HG03558 (cell line): Measurements from ENCODE around the gene HERC4.
"Not testable (repeated sequence)": the region's sequence is repeated elsewhere in the genome, so short reads cannot be mapped to it uniquely, and the experiment has no call there.

Source experiments
- ATAC-seq: cut with Tn5 transposase; IDR thresholded peaks from one replicate; pipeline ENCODE4 v1.9.1; 2021; ENCODE audit warnings: moderate number of reproducible peaks; ENCODE audit not compliant: unreplicated experiment; ENCODE audit errors: extremely low read depth

The HERC4 gene

DNA sequence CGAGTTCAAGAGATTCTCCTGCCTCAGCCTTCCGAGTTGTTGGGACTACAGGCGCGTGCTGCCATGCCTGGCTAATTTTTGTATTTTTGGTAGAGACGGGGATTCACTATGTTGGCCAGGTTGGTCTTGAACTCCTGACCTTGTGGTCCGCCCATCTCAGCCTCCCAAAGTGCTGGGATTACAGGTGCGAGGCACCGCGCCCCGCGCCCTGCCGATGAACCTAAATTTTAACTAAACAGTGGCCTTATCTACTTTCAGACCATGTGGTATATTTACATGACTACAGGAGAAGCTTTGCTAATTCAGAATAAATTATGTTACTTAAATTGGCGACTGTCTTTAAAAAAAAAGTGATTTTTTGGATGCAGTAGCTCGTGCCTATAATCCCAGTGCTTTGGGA is 181.4 kb downstream of the HERC4 start:
- no peak for ATAC-seq

DNA sequence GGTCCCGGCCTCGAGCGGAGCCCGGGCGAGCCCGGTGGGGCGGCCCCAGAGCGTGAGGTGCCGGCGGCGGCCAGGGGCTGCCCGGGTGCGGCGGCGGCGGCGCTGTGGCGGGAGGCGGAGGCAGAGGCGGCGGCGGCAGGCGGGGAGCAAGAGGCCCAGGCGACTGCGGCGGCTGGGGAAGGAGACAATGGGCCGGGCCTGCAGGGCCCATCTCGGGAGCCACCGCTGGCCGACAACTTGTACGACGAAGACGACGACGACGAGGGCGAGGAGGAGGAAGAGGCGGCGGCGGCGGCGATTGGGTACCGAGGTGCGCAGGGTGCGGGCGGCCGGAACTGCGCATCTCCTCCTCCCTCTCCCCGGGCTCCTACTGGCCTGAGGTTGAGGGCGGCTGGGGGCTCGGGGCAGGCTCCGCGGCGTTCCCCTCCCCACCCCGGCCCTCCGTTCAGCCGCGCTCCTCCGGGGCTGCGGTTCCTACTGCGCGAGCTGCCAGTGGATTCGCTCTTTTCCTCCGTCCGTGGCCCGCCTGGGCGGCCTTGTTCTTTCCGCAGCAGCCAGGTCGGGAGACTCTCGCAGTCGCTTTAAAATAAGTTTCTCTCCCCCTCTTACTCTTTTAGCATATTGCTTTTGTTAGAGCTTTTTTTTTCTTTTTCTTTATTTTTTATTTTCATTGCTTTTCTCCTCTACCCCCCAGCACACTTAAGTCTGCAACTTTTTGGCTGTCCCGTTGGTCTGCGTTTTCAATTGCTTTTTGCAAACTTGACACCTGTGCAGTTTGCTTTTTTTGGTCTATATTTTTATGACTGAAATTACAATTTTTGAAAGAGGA is 190.0 kb downstream of the HERC4 start:
- ATAC-seq: peak; percentile 20

DNA sequence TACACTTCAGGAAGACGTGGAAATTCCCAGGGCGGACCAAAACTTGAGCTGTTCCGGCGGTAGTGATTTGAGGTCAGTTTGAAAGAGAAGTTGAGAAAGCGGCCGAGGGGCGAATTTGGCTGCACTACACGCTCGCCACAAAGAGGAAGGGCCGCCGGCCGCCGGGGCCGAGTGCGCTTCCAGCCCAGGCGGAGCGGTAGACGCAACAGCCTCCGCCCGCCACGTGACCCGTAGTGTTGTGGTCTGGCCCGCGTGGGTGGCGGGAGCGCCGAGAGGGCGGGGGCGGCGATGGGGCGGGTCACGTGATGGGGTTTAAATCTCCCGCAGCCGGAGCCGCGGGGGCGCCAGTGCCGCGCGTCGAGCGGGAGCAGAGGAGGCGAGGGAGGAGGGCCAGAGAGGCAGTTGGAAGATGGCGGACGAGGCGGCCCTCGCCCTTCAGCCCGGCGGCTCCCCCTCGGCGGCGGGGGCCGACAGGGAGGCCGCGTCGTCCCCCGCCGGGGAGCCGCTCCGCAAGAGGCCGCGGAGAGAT is 190.7 kb downstream of the HERC4 start, which contains the start of gene SIRT1:
SIRT1 (plus strand) TSS at position 344 of the 529 bp plus-strand sequence; CDS start at position 410, 66 bp downstream.
- peak; percentile 79 for ATAC-seq

DNA sequence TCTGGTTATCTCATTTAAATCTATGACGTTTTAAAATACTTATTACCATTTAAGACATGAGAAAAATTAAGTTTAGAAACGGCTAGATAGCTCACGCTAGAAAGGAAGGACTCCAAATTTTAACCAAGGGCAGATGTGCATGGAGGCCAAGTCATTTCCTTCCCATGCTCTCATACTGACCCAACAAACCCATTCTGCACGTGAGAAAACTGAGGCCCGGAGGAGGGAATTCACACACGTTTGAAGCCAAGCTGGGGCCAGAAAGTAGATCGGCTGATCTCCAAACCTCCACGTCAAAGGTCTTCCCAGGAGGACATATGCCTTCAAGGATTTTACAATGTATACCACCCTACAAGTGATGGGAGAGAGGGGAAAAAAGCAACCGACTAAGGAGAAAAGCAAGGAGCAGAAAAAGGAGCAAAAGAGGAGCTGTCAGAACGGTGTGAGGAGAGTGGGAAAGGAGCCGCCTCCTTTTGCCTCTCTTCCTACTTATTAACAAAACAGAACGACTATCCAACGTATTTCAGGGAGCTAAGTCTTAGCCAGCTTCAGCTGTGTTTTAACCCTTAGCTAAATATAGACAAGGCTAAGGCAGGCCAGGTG is 191.3 kb downstream of the HERC4 start:
- ATAC-seq: no peak

DNA sequence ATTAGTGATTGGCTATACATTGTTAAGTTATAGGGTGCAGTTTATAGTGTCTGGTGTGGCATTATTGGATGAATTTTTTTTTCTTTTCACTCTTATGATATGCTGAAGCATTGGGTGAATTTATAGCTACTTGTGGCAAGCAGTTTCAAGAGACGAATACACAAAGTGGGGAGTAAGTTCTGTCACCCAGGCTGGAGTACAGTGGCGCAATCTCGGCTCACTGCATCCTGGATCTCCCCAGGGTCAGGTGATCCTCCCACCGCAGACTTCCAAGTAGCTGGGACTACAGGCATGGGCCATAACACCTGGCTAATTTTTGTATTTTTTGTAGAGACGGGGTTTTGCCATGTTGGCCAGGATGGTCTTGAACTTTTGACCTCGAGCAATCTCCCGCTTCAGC is 196.9 kb downstream of the HERC4 start:
- ATAC-seq: no peak

DNA sequence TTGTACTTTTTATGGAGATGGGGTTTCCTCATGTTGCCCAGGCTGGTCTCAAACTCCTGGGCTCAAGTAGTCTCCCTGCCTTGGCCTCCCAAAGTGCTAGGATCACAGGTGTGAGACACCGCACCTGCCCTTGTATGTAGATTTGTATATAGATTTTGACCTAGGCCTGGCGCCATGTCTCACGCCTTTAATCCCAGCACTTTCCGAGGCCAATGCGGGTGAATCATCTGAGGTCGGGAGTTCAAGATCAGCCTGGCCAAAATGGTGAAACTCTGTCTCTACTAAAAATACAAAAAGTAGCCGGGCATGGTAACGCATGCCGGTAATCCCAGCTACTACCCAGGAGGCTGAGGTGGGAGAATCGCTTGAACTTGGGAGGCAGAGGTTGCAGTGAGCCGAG is 197.7 kb downstream of the HERC4 start:
- ATAC-seq: not testable (repeated sequence)

DNA sequence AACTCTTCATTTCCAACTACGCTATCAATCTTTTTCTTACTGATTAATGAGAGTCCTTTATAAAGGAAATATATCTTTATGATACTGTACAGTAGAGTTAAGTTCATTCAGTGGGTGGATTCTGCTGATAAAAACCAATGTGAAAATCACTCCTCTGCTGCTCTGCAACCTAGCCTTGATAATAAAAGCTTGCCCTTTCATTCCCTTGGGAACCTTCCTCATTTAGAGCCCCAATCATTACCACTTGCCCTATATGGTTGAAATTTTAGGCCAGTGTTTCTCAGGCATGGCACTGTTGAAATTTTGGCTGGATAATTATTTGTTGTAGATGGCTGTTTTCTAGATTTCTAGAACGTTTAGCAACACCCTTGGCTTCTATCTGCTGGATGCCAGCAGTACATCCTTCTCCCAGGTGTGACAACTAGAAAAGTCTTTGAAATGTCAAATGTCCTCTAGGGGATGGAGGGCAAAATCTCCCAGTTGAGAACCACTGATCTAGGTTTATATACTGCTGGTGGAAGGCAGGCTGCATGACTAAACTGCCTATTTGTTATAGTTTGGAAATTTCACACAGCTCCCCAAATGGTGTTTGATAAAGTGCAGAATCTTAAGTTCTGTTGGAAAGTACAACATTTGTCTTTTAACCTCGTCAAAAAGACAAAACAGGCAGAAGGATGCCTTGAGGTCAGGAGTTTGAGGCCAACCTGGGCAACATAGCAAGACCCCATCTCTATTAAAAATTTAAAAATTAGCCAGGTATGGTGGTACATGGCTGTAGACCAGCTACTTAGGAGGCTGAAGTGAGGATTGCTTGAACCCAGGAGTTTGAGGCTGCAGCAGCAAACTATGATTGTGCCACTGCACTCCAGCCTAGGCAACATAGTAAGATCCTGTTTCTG is 199.5 kb downstream of the HERC4 start:
- no peak for ATAC-seq
